ENCODE measurements around the gene CRYGD.
"Not testable (repeated sequence)": the region's sequence is repeated elsewhere in the genome, so short reads cannot be mapped to it uniquely, and the experiment has no call there.

Gene CRYGD

GRCh38 chr2:208124013-208124715 lies at the start of gene CRYGD:
Gene CRYGD (minus strand): TSS chr2:208124524. CDS start chr2:208124473, 51 bp downstream.
- DNase-seq (ENCODE audit: low spot score), result not testable (repeated sequence)

GRCh38 chr2:208172125-208172524 lies 47.8 kb upstream of the CRYGD start:
- no peak for DNase-seq (ENCODE audit: low spot score)

GRCh38 chr2:208164951-208165755 lies 40.8 kb upstream of the CRYGD start:
- DNase-seq (ENCODE audit: low spot score), result no peak

- no peak for DNase-seq (ENCODE audit: low spot score)
These were observed 39.2 kb upstream of the CRYGD start, which contains the start of gene CRYGA for GRCh38 chr2:208163489-208163888. Gene CRYGA (minus strand): TSS chr2:208163589. CDS start chr2:208163556, 33 bp downstream.

GRCh38 chr2:208156439-208156838 lies 32.1 kb upstream of the CRYGD start:
- DNase-seq (ENCODE audit: low spot score), result no peak

- DNase-seq (ENCODE audit: low spot score), result no peak
These were observed 28.8 kb upstream of the CRYGD start for GRCh38 chr2:208153156-208153555.

- DNase-seq (ENCODE audit: low spot score), result no peak
These were observed 26.6 kb upstream of the CRYGD start for GRCh38 chr2:208150956-208151355.

- no peak for DNase-seq (ENCODE audit: low spot score)
These were observed 25.8 kb upstream of the CRYGD start for GRCh38 chr2:208150094-208150493.

- DNase-seq (ENCODE audit: low spot score), result no peak
These were observed 24.5 kb upstream of the CRYGD start for GRCh38 chr2:208148803-208149202.

- no peak for DNase-seq (ENCODE audit: low spot score)
These were observed 23.4 kb upstream of the CRYGD start for GRCh38 chr2:208147759-208148158.

- DNase-seq (ENCODE audit: low spot score), result no peak
These were observed 22.7 kb upstream of the CRYGD start for GRCh38 chr2:208147008-208147407.

- DNase-seq (ENCODE audit: low spot score), result no peak
These were observed 21.7 kb upstream of the CRYGD start, which contains the start of gene CRYGB for GRCh38 chr2:208146006-208146405. Gene CRYGB (minus strand): TSS chr2:208146158. CDS start chr2:208146120, 38 bp downstream.

- DNase-seq (ENCODE audit: low spot score), result no peak
These were observed 18.8 kb upstream of the CRYGD start for GRCh38 chr2:208142925-208143799.

- DNase-seq (ENCODE audit: low spot score), result no peak
These were observed 18.1 kb upstream of the CRYGD start for GRCh38 chr2:208142240-208142924.

GRCh38 chr2:208139447-208139846 lies 15.1 kb upstream of the CRYGD start:
- DNase-seq (ENCODE audit: low spot score), result no peak

- DNase-seq (ENCODE audit: low spot score), result not testable (repeated sequence)
These were observed 14.0 kb upstream of the CRYGD start for GRCh38 chr2:208138334-208138733.

- DNase-seq (ENCODE audit: low spot score), result no peak
These were observed 12.4 kb upstream of the CRYGD start for GRCh38 chr2:208136716-208137094.

GRCh38 chr2:208135794-208136715 lies 11.7 kb upstream of the CRYGD start:
- no peak for DNase-seq (ENCODE audit: low spot score)

- no peak for DNase-seq (ENCODE audit: low spot score)
These were observed 10.7 kb upstream of the CRYGD start for GRCh38 chr2:208134928-208135586.

- no peak for DNase-seq (ENCODE audit: low spot score)
These were observed 6.4 kb upstream of the CRYGD start for GRCh38 chr2:208130712-208131110.

Data from AG08395 (cell line).